ENCODE results near the gene IKZF2.

Gene IKZF2

GRCh38 chr2:213091765-213092164 is 59.6 kb downstream of the IKZF2 start:
- no peak for TF ChIP-seq CTCF (IDR thresholded peaks at IDR 0.05; ENCODE audit: control insufficient read depth, extremely low read depth, insufficient read depth)
- DNase-seq (ENCODE audit: low read depth), result no peak
- no peak overlapping the region for H3K4me3 ChIP-seq (ENCODE audit: low read depth, low read length)

GRCh38 chr2:213090772-213091171 is 60.6 kb downstream of the IKZF2 start:
- H3K4me3 ChIP-seq (ENCODE audit: low read depth, low read length), result no peak overlapping the region
- TF ChIP-seq CTCF (IDR thresholded peaks at IDR 0.05; ENCODE audit: control insufficient read depth, extremely low read depth, insufficient read depth), result no peak
- no peak for DNase-seq (ENCODE audit: low read depth)

GRCh38 chr2:213089438-213089837 is 62.0 kb downstream of the IKZF2 start:
- no peak overlapping the region for H3K4me3 ChIP-seq (ENCODE audit: low read depth, low read length)
- no peak for DNase-seq (ENCODE audit: low read depth)
- no peak for TF ChIP-seq CTCF (IDR thresholded peaks at IDR 0.05; ENCODE audit: control insufficient read depth, extremely low read depth, insufficient read depth)

DNA sequence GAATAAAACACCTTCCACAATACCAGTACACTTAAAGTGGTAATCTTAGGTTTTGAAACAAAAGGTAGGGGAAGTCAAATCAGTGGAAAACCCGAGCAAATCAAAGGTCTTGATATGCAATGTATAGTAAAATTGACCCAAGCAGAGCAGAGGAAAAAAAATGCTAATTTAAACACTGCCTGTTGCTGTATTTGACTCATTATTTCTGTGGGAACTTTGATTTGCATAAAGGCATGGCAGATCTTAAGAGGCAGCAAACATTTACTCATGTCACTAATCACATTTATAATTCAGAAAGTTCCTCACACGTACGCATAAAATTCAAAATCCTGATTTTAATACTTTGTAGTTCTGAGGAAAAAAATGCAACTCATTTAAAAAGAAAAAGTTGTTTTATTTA is 64.4 kb downstream of the IKZF2 start:
- H3K4me3 ChIP-seq (ENCODE audit: low read depth, low read length), result no peak overlapping the region
- no peak for DNase-seq (ENCODE audit: low read depth)
- TF ChIP-seq CTCF (IDR thresholded peaks at IDR 0.05; ENCODE audit: control insufficient read depth, extremely low read depth, insufficient read depth), result no peak

DNA sequence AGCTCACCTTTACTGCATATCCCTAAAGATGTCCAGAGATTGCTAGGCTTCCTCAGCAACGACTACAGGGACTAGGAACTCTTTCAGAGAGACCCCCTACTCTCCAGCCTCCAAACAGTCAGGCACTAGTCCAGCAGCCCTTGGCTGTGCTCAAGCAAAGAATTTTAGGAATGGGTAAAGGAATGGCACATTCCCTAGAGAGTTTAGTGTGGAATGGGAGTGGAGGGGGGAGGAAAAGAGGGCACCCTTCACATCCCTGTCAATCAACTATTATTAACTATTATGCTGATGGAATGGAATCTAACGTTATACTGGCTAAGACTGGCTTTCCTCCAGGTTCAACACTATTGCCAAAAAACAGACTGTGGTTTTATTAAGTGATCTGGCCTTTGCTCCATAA is 64.8 kb downstream of the IKZF2 start:
- DNase-seq (ENCODE audit: low read depth), result no peak
- H3K4me3 ChIP-seq (ENCODE audit: low read depth, low read length), result no peak overlapping the region
- no peak for TF ChIP-seq CTCF (IDR thresholded peaks at IDR 0.05; ENCODE audit: control insufficient read depth, extremely low read depth, insufficient read depth)

DNA sequence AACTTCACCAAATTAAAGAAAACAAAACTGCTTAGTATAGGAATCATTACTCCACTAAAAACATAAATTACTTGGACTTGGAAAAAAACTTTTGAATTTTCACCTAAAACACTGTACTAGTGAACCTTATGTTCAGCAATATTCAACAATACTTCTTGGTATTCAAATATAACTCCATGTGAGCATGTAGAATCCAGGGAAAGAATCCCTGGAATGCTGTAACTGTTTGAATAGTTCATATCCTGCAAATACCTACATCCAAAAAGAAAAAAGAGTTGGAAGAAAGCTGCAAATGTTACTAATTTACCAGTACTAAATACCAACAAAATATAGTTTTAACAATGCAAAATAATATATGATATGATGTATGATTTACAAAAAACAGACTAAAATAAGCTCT is 65.4 kb downstream of the IKZF2 start:
- no peak for DNase-seq (ENCODE audit: low read depth)
- TF ChIP-seq CTCF (IDR thresholded peaks at IDR 0.05; ENCODE audit: control insufficient read depth, extremely low read depth, insufficient read depth), result no peak
- H3K4me3 ChIP-seq (ENCODE audit: low read depth, low read length), result no peak overlapping the region

GRCh38 chr2:213085538-213085937 is 65.9 kb downstream of the IKZF2 start:
- no peak for TF ChIP-seq CTCF (IDR thresholded peaks at IDR 0.05; ENCODE audit: control insufficient read depth, extremely low read depth, insufficient read depth)
- no peak overlapping the region for H3K4me3 ChIP-seq (ENCODE audit: low read depth, low read length)
- DNase-seq (ENCODE audit: low read depth), result no peak

All from LNCaP clone FGC (cell line).